ENCODE results near the gene NKG7. TPM values are rescaled to one million over a fixed set of nuclear protein-coding genes. Genes with fewer than 3 reads are reported as not detected.

Gene NKG7
- total and polyA plus RNA-seq, 2 of the 13 experiments (the other 11 are each of a cell fraction or from before 2014, with no cell fraction given), result 0.40 TPM; not detected in 1

GRCh38 chr19:51365965-51366388 lies 6.5 kb downstream of the NKG7 start, which contains the start of gene ETFB (continued):
- TF ChIP-seq ARNT (IDR thresholded peaks at IDR 0.05), result no peak
- peak; percentile 10 for TF ChIP-seq IKZF4 (CRISPR knock-in tag; IDR thresholded peaks at IDR 0.05; ENCODE audit: borderline replicate concordance, low read depth, not compliant biosample characterization)
- no peak for TF ChIP-seq KLF6 (CRISPR knock-in tag; IDR thresholded peaks at IDR 0.05)
- peak; percentile 8; the same call in 1 of the 2 replicates for TF ChIP-seq DMAP1 (CRISPR knock-in tag; IDR thresholded peaks at IDR 0.05)
- 0 out of 2 replicates have a peak, but pooled peaks have one; percentile 26 for TF ChIP-seq ARID4A (CRISPR knock-in tag; IDR thresholded peaks at IDR 0.05; ENCODE audit: borderline replicate concordance)
- 0 out of 2 replicates have a peak, but pooled peaks have one; percentile 17 for TF ChIP-seq TEAD2 (CRISPR knock-in tag; IDR thresholded peaks at IDR 0.05)
- TF ChIP-seq ZNF34 (CRISPR knock-in tag; IDR thresholded peaks at IDR 0.05; ENCODE audit: borderline replicate concordance), result no peak
- no peak for TF ChIP-seq ZNF251 (CRISPR knock-in tag; IDR thresholded peaks at IDR 0.05)
- TF ChIP-seq EHMT2 (IDR thresholded peaks at IDR 0.05; ENCODE audit: borderline replicate concordance, low read depth, low read length), result no peak
- TF ChIP-seq PAF1 (CRISPR knock-in tag; IDR thresholded peaks at IDR 0.05), result no peak
- TF ChIP-seq RFXAP (CRISPR knock-in tag; IDR thresholded peaks at IDR 0.05; ENCODE audit: borderline replicate concordance), result 0 out of 2 replicates have a peak, but pooled peaks have one; percentile 40
- TF ChIP-seq NFAT5 (CRISPR knock-in tag; IDR thresholded peaks at IDR 0.05), result no peak
- peak; percentile 13; the same call in 1 of the 2 replicates for TF ChIP-seq ZNF615 (CRISPR knock-in tag; IDR thresholded peaks at IDR 0.05; ENCODE audit: borderline replicate concordance)
- no peak for TF ChIP-seq KLF12 (CRISPR knock-in tag; IDR thresholded peaks at IDR 0.05; ENCODE audit: borderline replicate concordance)
- no peak for TF ChIP-seq ZNF878 (CRISPR knock-in tag; IDR thresholded peaks at IDR 0.05)
- no peak for TF ChIP-seq NONO (IDR thresholded peaks at IDR 0.05)
- peak; percentile 48 for TF ChIP-seq NONO (CRISPR knock-in tag; conservative IDR thresholded peaks at IDR 0.05)
- TF ChIP-seq ZFP82 (CRISPR knock-in tag; IDR thresholded peaks at IDR 0.05; ENCODE audit: borderline replicate concordance), result peak; percentile 15; the same call in 1 of the 2 replicates
- no peak; the same call in 1 of the 2 replicates for TF ChIP-seq DPF2 (CRISPR knock-in tag; IDR thresholded peaks at IDR 0.05; ENCODE audit: borderline replicate concordance, low read depth)

Data from HepG2 (cell line).